WTC11 (cell line): ENCODE measurements around the gene HECTD4. TPM values are rescaled to one million over a fixed set of nuclear protein-coding genes. Genes with fewer than 3 reads are reported as not detected.
A peak's percentile ranks its signal among the peaks of the same experiment; 100 is the strongest.

ENCODE experiments used
- ATAC-seq: fragments of 200-7000 bp; cut with Tn5 transposase; 2 replicates; pipeline ENCODE4 v1.10.0; 2021; ENCODE audit warnings: mild to moderate bottlenecking, moderate library complexity
- Bru-seq: library from RNA; stranded (reverse); fragments of 400-500 nt; gene quantifications from one replicate; lab custom pipeline; 2021; lab: Mats Ljungman, UMichigan
- CTCF ChIA-PET: fragments of 300-600 bp; sonication (Branson Sonifier 250); formaldehyde crosslinking; loops from one replicate; lab custom pipeline; 2021; ENCODE audit warnings: antibody characterized with exemption; lab: Charles Lee
- POLR2A ChIA-PET: fragments of 350-600 bp; sonication (Branson Sonifier 250); formaldehyde crosslinking; loops from one replicate; lab custom pipeline; 2021; ENCODE audit warnings: antibody characterized with exemption; lab: Charles Lee
- DNase-seq: peaks from one replicate; pipeline ENCODE4 v3.0.0; 2021; ENCODE audit warnings: low spot score
- H3K27ac Mint-ChIP-seq: 2 replicates; pipeline ENCODE4 v1.8.0; 2021; ENCODE audit warnings: mixed read lengths
- H3K27me3 Mint-ChIP-seq: 2 replicates; pipeline ENCODE4 v1.8.0; 2021; ENCODE audit warnings: low read depth, mild to moderate bottlenecking, moderate library complexity, mixed read lengths
- H3K36me3 Mint-ChIP-seq: 2 replicates; pipeline ENCODE4 v1.8.0; 2021; ENCODE audit warnings: mixed read lengths
- H3K4me1 Mint-ChIP-seq: 2 replicates; pipeline ENCODE4 v1.8.0; 2022; ENCODE audit warnings: mixed read lengths
- H3K4me3 Mint-ChIP-seq: 2 replicates; pipeline ENCODE4 v1.8.0; 2021; ENCODE audit warnings: mild to moderate bottlenecking, moderate library complexity, mixed read lengths
- H3K9me3 Mint-ChIP-seq: 2 replicates; pipeline ENCODE4 v1.8.0; 2021; ENCODE audit warnings: mixed read lengths
- ATF3 ChIP-seq: sonication (generic); formaldehyde crosslinking; conservative IDR thresholded peaks from 2 replicates; pipeline ENCODE4 v1.8.1; 2022; ENCODE audit warnings: mild to moderate bottlenecking, missing genetic modification reagents
- CREB1 ChIP-seq: sonication (generic); formaldehyde crosslinking; IDR thresholded peaks from 2 replicates; pipeline ENCODE4 v1.8.0; 2023; ENCODE audit warnings: mild to moderate bottlenecking, missing genetic modification reagents
- E2F5 ChIP-seq: sonication (generic); formaldehyde crosslinking; IDR thresholded peaks from 2 replicates; pipeline ENCODE4 v1.8.1; 2022; ENCODE audit warnings: mild to moderate bottlenecking, moderate library complexity, missing genetic modification reagents
- ERG ChIP-seq: fragments of 250-450 bp; sonication (Bioruptor Pico); IDR thresholded peaks from 2 replicates; pipeline ENCODE4 v1.8.0; 2021; ENCODE audit warnings: mild to moderate bottlenecking
- ETV6 ChIP-seq: sonication (generic); formaldehyde crosslinking; IDR thresholded peaks from 2 replicates; pipeline ENCODE4 v1.8.1; 2022; ENCODE audit warnings: mild to moderate bottlenecking, missing genetic modification reagents
- GRHL2 ChIP-seq: fragments of 250-450 bp; sonication (Bioruptor Pico); IDR thresholded peaks from 2 replicates; pipeline ENCODE4 v1.8.0; 2022; ENCODE audit warnings: mild to moderate bottlenecking, moderate library complexity; ENCODE audit not compliant: insufficient replicate concordance, severe bottlenecking
- GTF2I ChIP-seq: fragments of 250-450 bp; sonication (Bioruptor Pico); conservative IDR thresholded peaks from 2 replicates; pipeline ENCODE4 v1.4.0; 2021; ENCODE audit warnings: mild to moderate bottlenecking
- HMGXB4 ChIP-seq: sonication (generic); formaldehyde crosslinking; IDR thresholded peaks from 2 replicates; pipeline ENCODE4 v1.8.1; 2023; ENCODE audit warnings: mild to moderate bottlenecking, moderate library complexity, missing genetic modification reagents
- IRF2 ChIP-seq: sonication (generic); formaldehyde crosslinking; IDR thresholded peaks from 2 replicates; pipeline ENCODE4 v1.8.0; 2022; ENCODE audit warnings: low read depth, missing genetic modification reagents, borderline replicate concordance
- MYBL2 ChIP-seq: sonication (generic); formaldehyde crosslinking; IDR thresholded peaks from 2 replicates; pipeline ENCODE4 v1.8.1; 2023; ENCODE audit warnings: mild to moderate bottlenecking, moderate library complexity, missing genetic modification reagents
- NFATC4 ChIP-seq: fragments of 250-450 bp; sonication (Bioruptor Pico); IDR thresholded peaks from 2 replicates; pipeline ENCODE4 v1.9.0; 2021; ENCODE audit warnings: mild to moderate bottlenecking
- NFE2L1 ChIP-seq: sonication (generic); formaldehyde crosslinking; IDR thresholded peaks from 2 replicates; pipeline ENCODE4 v1.8.1; 2023; ENCODE audit warnings: missing genetic modification reagents
- NR2C2 ChIP-seq: sonication (generic); formaldehyde crosslinking; IDR thresholded peaks from 2 replicates; pipeline ENCODE4 v1.8.0; 2022; ENCODE audit warnings: mild to moderate bottlenecking, missing genetic modification reagents
- NR3C1 ChIP-seq: sonication (generic); formaldehyde crosslinking; conservative IDR thresholded peaks from 2 replicates; pipeline ENCODE4 v1.8.1; 2023; ENCODE audit warnings: low read depth, mild to moderate bottlenecking, missing genetic modification reagents
- RELA ChIP-seq: sonication (generic); formaldehyde crosslinking; IDR thresholded peaks from 2 replicates; pipeline ENCODE4 v1.8.1; 2022; ENCODE audit warnings: missing genetic modification reagents, mild to moderate bottlenecking, borderline replicate concordance
- SP1 ChIP-seq: sonication (generic); formaldehyde crosslinking; conservative IDR thresholded peaks from 2 replicates; pipeline ENCODE4 v1.8.1; 2022; ENCODE audit warnings: missing genetic modification reagents
- TCF7 ChIP-seq: sonication (generic); formaldehyde crosslinking; IDR thresholded peaks from 2 replicates; pipeline ENCODE4 v1.8.0; 2022; ENCODE audit warnings: mild to moderate bottlenecking, low read depth, missing genetic modification reagents, moderate library complexity
- TEAD4 ChIP-seq: sonication (generic); formaldehyde crosslinking; IDR thresholded peaks from 2 replicates; pipeline ENCODE4 v1.8.0; 2022; ENCODE audit warnings: mild to moderate bottlenecking, missing genetic modification reagents
- ZBTB43 ChIP-seq: sonication (generic); formaldehyde crosslinking; IDR thresholded peaks from 2 replicates; pipeline ENCODE4 v1.8.1; 2023; ENCODE audit warnings: mild to moderate bottlenecking, missing genetic modification reagents
- ZNF138 ChIP-seq: sonication (generic); formaldehyde crosslinking; conservative IDR thresholded peaks from 2 replicates; pipeline ENCODE4 v1.8.1; 2022; ENCODE audit warnings: mild to moderate bottlenecking, moderate library complexity, missing genetic modification reagents
- ZNF423 ChIP-seq: fragments of 250-450 bp; sonication (Bioruptor Pico); IDR thresholded peaks from 2 replicates; pipeline ENCODE4 v2.1.2; 2022; ENCODE audit warnings: mild to moderate bottlenecking, moderate library complexity
- ZNF425 ChIP-seq: fragments of 250-450 bp; sonication (Bioruptor Pico); conservative IDR thresholded peaks from 2 replicates; pipeline ENCODE4 v1.9.0; 2021; ENCODE audit warnings: mild to moderate bottlenecking
- ZNF671 ChIP-seq: fragments of 250-450 bp; sonication (Bioruptor Pico); IDR thresholded peaks from 2 replicates; pipeline ENCODE4 v1.8.0; 2021; ENCODE audit warnings: mild to moderate bottlenecking
- long read RNA-seq, 3 experiments: library from RNA in 1 of 3; library from capped mRNA in 1 of 3; library from polyadenylated mRNA in 1 of 3; unstranded in 2 of 3; stranded (forward) in 1 of 3; transcript quantifications; one replicate each; pipeline ENCODE4 v2.0.0, GENCODE V29; 2021
- total RNA-seq: library from RNA; stranded (reverse); gene quantifications from 3 replicates; pipeline ENCODE4 v1.2.3, GENCODE V29; 2021
- TF ChIP-seq, protein P1 (sequence below): sonication (generic); formaldehyde crosslinking; IDR thresholded peaks from 2 replicates; pipeline ENCODE4 v1.8.1; 2023; ENCODE audit warnings: mild to moderate bottlenecking, missing genetic modification reagents, moderate library complexity
- TF ChIP-seq, protein P2 (sequence below): sonication (generic); formaldehyde crosslinking; IDR thresholded peaks from 2 replicates; pipeline ENCODE4 v1.8.0; 2022; ENCODE audit warnings: mild to moderate bottlenecking, missing genetic modification reagents
- TF ChIP-seq, protein P3 (sequence below): sonication (generic); formaldehyde crosslinking; IDR thresholded peaks from 2 replicates; pipeline ENCODE4 v1.8.0; 2022; ENCODE audit warnings: mild to moderate bottlenecking, missing genetic modification reagents

HECTD4 gene
- total RNA-seq (26.5 to 32.2 TPM (median 31.7 TPM) in 3 replicates), Bru-seq, nascent RNA (percentile 60 among the genes with signal in this experiment)
- long read RNA-seq, experiment 1, partial matches to known transcripts: 27 of 47 reads
- long read RNA-seq, experiment 1, other reads (novel, unspliced or antisense): 19 of 47 reads
- long read RNA-seq, experiment 2, partial matches to known transcripts: 8 of 21 reads
- long read RNA-seq, experiment 2, other reads (novel, unspliced or antisense): 13 of 21 reads
- long read RNA-seq, experiment 3: 0 reads

DNA sequence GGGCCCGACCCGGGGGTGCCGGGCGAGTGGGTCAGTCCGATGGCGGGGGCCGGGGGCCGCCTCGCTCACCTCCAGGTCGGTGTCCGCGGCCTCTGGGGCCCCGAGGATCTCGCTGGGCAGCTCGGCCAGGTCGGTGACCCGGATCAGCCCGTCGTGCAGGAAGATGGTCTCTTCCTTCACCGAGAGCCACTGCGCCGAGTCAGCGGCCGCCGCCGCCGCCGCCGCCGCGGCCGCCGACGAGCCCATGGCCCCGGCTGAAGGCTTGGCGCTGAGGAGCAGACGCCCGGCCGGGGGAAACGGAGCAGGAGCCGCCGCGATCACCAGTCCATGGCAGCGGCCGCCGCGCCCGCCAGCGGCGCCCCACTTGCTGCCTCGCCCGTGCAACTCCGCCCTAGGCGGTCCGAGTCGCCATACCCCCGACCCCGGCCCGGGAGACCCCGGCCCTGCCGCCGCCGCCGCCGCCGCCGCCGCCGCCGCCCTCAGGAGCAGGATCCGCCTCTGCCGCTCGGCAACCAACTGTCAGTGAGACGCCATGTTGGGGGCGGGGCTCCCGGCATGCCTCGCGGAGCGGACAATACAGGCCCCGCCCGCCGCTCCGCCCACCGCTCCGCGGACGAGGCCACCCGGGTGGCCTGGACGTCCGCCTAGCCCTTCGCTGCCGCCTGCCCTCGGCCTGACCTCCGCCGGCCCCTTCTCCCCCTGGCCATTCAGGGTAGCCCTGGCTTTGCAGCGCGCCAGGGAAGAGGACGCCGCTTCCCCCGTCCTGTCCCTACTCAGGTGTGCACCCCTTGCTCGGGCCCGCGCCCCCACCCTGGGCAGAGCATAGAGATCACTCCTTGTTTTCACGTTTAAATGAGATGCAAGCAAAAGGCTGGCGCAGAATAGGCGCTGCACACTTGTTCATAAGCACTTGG is at the start of gene HECTD4:
TSS of gene HECTD4 (minus strand) at position 549 of the 914 bp plus-strand sequence. CDS start at position 246, 303 bp downstream.
- ChIA-PET POLR2A (interaction anchor here (0.5 kb wide), 1 partner anchor 47 kb away, joined by 3 read pairs; no protein-coding TSS in a partner anchor), CTCF (interaction anchor here (1.9 kb wide), 1 partner anchor 184 kb away, joined by 5 read pairs; no protein-coding TSS in a partner anchor)
- H3K4me3 Mint-ChIP-seq: peak within 1 kb of the TSS; percentile 98
- ATAC-seq (peak; percentile 94), DNase-seq (peak; percentile 97)
- peak within 1 kb of the TSS; percentile 95 for H3K27ac Mint-ChIP-seq
- H3K36me3 Mint-ChIP-seq: no peaks in the 10 kb centered on the region; the same call in 1 of the 2 replicates
- H3K4me1 Mint-ChIP-seq: peaks cover 21% of the 10 kb centered on the region
- no peaks in the 10 kb centered on the region for H3K9me3 Mint-ChIP-seq
- no peaks in the 10 kb centered on the region for H3K27me3 Mint-ChIP-seq
- no peak for TF ChIP-seq E2F5
- no peak for TF ChIP-seq ZNF425 (CRISPR knock-in tag)
- no peak for TF ChIP-seq RELA
- TF ChIP-seq, protein P1, sequence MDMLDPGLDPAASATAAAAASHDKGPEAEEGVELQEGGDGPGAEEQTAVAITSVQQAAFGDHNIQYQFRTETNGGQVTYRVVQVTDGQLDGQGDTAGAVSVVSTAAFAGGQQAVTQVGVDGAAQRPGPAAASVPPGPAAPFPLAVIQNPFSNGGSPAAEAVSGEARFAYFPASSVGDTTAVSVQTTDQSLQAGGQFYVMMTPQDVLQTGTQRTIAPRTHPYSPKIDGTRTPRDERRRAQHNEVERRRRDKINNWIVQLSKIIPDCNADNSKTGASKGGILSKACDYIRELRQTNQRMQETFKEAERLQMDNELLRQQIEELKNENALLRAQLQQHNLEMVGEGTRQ: 0 out of 2 replicates have a peak, but pooled peaks have one; percentile 10
- TF ChIP-seq SP1: peak; percentile 99
- no peak; the same call in 1 of the 2 replicates for TF ChIP-seq MYBL2 (CRISPR knock-in tag)
- TF ChIP-seq IRF2 (CRISPR knock-in tag): no peak
- TF ChIP-seq TCF7 (CRISPR knock-in tag): no peak
- TF ChIP-seq ZNF138 (CRISPR knock-in tag): no peak
- no peak for TF ChIP-seq NR3C1
- TF ChIP-seq ETV6: no peak
- TF ChIP-seq, protein P2, sequence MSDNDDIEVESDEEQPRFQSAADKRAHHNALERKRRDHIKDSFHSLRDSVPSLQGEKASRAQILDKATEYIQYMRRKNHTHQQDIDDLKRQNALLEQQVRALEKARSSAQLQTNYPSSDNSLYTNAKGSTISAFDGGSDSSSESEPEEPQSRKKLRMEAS (CRISPR knock-in tag): 0 out of 2 replicates have a peak, but pooled peaks have one; percentile 47
- TF ChIP-seq ERG (CRISPR knock-in tag): no peak
- no peak; the same call in 1 of the 2 replicates for TF ChIP-seq GTF2I (CRISPR knock-in tag)
- TF ChIP-seq ATF3 (CRISPR knock-in tag): no peak
- TF ChIP-seq NFE2L1 (CRISPR knock-in tag): no peak
- TF ChIP-seq ZNF423 (CRISPR knock-in tag): no peak
- TF ChIP-seq HMGXB4: 0 out of 2 replicates have a peak, but pooled peaks have one; percentile 18
- TF ChIP-seq ZBTB43: no peak
- no peak for TF ChIP-seq ZNF671 (CRISPR knock-in tag)
- TF ChIP-seq, protein P3, sequence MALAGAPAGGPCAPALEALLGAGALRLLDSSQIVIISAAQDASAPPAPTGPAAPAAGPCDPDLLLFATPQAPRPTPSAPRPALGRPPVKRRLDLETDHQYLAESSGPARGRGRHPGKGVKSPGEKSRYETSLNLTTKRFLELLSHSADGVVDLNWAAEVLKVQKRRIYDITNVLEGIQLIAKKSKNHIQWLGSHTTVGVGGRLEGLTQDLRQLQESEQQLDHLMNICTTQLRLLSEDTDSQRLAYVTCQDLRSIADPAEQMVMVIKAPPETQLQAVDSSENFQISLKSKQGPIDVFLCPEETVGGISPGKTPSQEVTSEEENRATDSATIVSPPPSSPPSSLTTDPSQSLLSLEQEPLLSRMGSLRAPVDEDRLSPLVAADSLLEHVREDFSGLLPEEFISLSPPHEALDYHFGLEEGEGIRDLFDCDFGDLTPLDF (CRISPR knock-in tag): no peak
- peak; percentile 43; the same call in 1 of the 2 replicates for TF ChIP-seq NR2C2 (CRISPR knock-in tag)
- TF ChIP-seq NFATC4 (CRISPR knock-in tag): no peak
- TF ChIP-seq CREB1: no peak
- TF ChIP-seq GRHL2 (CRISPR knock-in tag): no peak
- TF ChIP-seq TEAD4 (CRISPR knock-in tag): no peak
